Measurements from ENCODE around the gene BRIX1.

BRIX1 gene

GRCh38 chr5:34915139-34915855 lies at the start of gene BRIX1, which contains the start of gene RAD1:
Gene BRIX1, plus strand, starts transcription at chr5:34915711. Its CDS starts 28 bp downstream, at chr5:34915739.
Gene RAD1, minus strand, starts transcription at chr5:34915504. Its CDS starts 612 bp downstream, at chr5:34914892.
- DNase-seq, result peak; percentile 87 to 91

GRCh38 chr5:34866989-34867471 lies 48.5 kb upstream of the BRIX1 start:
- no peak for DNase-seq

GRCh38 chr5:34867660-34868059 lies 47.9 kb upstream of the BRIX1 start:
- DNase-seq, result no peak

GRCh38 chr5:34868791-34869190 lies 46.7 kb upstream of the BRIX1 start:
- no peak for DNase-seq

- DNase-seq, result no peak
Observed at GRCh38 chr5:34869256-34869655, 46.3 kb upstream of the BRIX1 start.

- DNase-seq, result no peak
Observed at GRCh38 chr5:34870382-34870781, 45.1 kb upstream of the BRIX1 start.

GRCh38 chr5:34876275-34876674 lies 39.2 kb upstream of the BRIX1 start:
- DNase-seq, result no peak

- DNase-seq, result no peak
Observed at GRCh38 chr5:34881246-34881645, 34.3 kb upstream of the BRIX1 start.

GRCh38 chr5:34886392-34887119 lies 29.0 kb upstream of the BRIX1 start:
- DNase-seq, result no peak

GRCh38 chr5:34889394-34889793 lies 26.1 kb upstream of the BRIX1 start:
- no peak for DNase-seq

GRCh38 chr5:34891981-34892380 lies 23.5 kb upstream of the BRIX1 start:
- no peak for DNase-seq

- no peak for DNase-seq
Observed at GRCh38 chr5:34892414-34892813, 23.1 kb upstream of the BRIX1 start.

- no peak for DNase-seq
Observed at GRCh38 chr5:34894716-34895115, 20.8 kb upstream of the BRIX1 start.

GRCh38 chr5:34895641-34896419 lies 19.7 kb upstream of the BRIX1 start:
- DNase-seq, result no peak

- no peak for DNase-seq
Observed at GRCh38 chr5:34897646-34898045, 17.9 kb upstream of the BRIX1 start.

GRCh38 chr5:34898258-34898895 lies 17.1 kb upstream of the BRIX1 start:
- DNase-seq, result peak; percentile 45 to 50

- DNase-seq, result no peak
Observed at GRCh38 chr5:34899066-34899465, 16.4 kb upstream of the BRIX1 start.

GRCh38 chr5:34900652-34901051 lies 14.9 kb upstream of the BRIX1 start:
- no peak for DNase-seq

- no peak for DNase-seq
Observed at GRCh38 chr5:34903260-34903659, 12.3 kb upstream of the BRIX1 start.

- no peak for DNase-seq
Observed at GRCh38 chr5:34905564-34905963, 9.9 kb upstream of the BRIX1 start.

- no peak for DNase-seq
Observed at GRCh38 chr5:34913072-34913471, 2.4 kb upstream of the BRIX1 start.

- peak; percentile 7 to 10 for DNase-seq
Observed at GRCh38 chr5:34914671-34915138, 806 bp upstream of the BRIX1 start.

GRCh38 chr5:34915856-34916192 lies 313 bp downstream of the BRIX1 start:
- peak; percentile 11 to 19 for DNase-seq
